ENCODE results near the gene HMGA1. TPM values are rescaled to one million over a fixed set of nuclear protein-coding genes. Genes with fewer than 3 reads are reported as not detected.
"Not testable (repeated sequence)": the region's sequence is repeated elsewhere in the genome, so short reads cannot be mapped to it uniquely, and the experiment has no call there.

HMGA1 gene
- total and polyA plus RNA-seq, 9 donors, result 27.8 to 99.6 (median 81.6) TPM

- WGBS (ENCODE audit: insufficient coverage), result no CpG with 5 or more reads among the region's 3 CpGs
- H3K27ac ChIP-seq (ENCODE audit: low read length), result no peak overlapping the region
- peaks cover 18% of the 10 kb centered on the region for H3K4me1 ChIP-seq (ENCODE audit: control insufficient read depth, insufficient read depth, low read length)
Observed at GRCh38 chr6:34239500-34239825, 2.8 kb downstream of the HMGA1 start.

GRCh38 chr6:34239893-34240292 is 3.2 kb downstream of the HMGA1 start:
- WGBS (ENCODE audit: insufficient coverage), result no CpG with 5 or more reads among the region's 2 CpGs
- Histone ChIP-seq H3K36me3 (ENCODE audit: control insufficient read depth, insufficient read depth, low read length) (peaks cover 5% of the 10 kb centered on the region), H3K9me3 (replicated peaks; ENCODE audit: control insufficient read depth, low read depth, low read length) (no peaks in the 10 kb centered on the region), H3K27me3 (ENCODE audit: control insufficient read depth, insufficient read depth, low read length) (peaks cover 2% of the 10 kb centered on the region), H3K4me3 (ENCODE audit: low read length) (no peak overlapping the region), H3K4me1 (ENCODE audit: control insufficient read depth, insufficient read depth, low read length) (peaks cover 18% of the 10 kb centered on the region), H3K27ac (ENCODE audit: low read length) (no peak overlapping the region)
- no peak for DNase-seq

More at GRCh38 chr6:34239500-34239825, 2.8 kb downstream of the HMGA1 start:
- H3K27me3 ChIP-seq (ENCODE audit: control insufficient read depth, insufficient read depth, low read length), result peaks cover 2% of the 10 kb centered on the region
- H3K4me3 ChIP-seq (ENCODE audit: low read length), result no peak overlapping the region
- H3K36me3 ChIP-seq (ENCODE audit: control insufficient read depth, insufficient read depth, low read length), result peaks cover 5% of the 10 kb centered on the region
- no peak for DNase-seq
- no peaks in the 10 kb centered on the region for H3K9me3 ChIP-seq (replicated peaks; ENCODE audit: control insufficient read depth, low read depth, low read length)

DNA sequence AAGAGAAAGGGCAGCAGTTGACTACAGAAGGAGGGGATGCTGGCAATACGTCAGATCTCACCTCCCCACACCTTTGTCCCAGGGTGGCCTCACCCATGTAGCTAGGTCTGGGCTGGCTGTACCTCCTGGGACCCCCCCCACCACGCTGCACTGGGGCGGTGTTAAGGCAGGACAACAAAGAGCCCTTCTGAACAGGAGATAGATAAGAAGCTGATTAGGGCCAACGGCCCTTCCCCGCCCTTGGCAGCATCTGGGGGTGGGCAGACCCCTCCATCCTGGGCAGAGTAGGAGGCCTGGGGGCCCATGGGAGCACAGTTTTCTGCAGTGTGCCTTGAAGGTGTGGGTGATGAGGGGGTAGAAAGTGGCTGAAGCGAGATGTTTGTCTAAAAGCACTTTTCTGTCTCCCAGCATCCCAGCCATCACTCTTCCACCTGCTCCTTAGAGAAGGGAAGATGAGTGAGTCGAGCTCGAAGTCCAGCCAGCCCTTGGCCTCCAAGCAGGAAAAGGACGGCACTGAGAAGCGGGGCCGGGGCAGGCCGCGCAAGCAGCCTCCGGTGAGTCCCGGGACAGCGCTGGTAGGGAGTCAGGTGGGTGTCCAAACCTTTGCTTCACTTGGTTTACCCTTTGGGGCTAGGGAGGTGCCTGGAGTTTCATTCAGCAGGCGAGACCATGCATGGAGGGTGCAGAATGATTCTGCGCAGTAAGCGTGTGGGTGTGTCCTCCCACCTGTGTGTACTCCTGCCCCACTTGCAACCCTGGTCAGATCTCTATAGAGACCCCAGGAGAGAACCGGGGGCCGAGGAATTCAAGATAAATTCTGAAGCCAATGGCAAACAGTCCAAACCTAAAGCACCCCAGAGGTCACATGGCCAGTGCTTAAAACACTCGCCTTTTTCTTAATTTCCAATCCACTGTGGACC is 3.9 kb downstream of the HMGA1 start:
- Histone ChIP-seq H3K9me3 (replicated peaks; ENCODE audit: control insufficient read depth, low read depth, low read length) (no peaks in the 10 kb centered on the region), H3K27ac (ENCODE audit: low read length) (no peak overlapping the region), H3K27me3 (ENCODE audit: control insufficient read depth, insufficient read depth, low read length) (peaks cover 2% of the 10 kb centered on the region), H3K4me3 (ENCODE audit: low read length) (no peak overlapping the region), H3K36me3 (ENCODE audit: control insufficient read depth, insufficient read depth, low read length) (peaks cover 5% of the 10 kb centered on the region), H3K4me1 (ENCODE audit: control insufficient read depth, insufficient read depth, low read length) (peaks cover 18% of the 10 kb centered on the region)
- DNase-seq, result no peak
- 87% methylated on average over 13 of the region's 22 CpGs for WGBS (ENCODE audit: insufficient coverage)

DNA sequence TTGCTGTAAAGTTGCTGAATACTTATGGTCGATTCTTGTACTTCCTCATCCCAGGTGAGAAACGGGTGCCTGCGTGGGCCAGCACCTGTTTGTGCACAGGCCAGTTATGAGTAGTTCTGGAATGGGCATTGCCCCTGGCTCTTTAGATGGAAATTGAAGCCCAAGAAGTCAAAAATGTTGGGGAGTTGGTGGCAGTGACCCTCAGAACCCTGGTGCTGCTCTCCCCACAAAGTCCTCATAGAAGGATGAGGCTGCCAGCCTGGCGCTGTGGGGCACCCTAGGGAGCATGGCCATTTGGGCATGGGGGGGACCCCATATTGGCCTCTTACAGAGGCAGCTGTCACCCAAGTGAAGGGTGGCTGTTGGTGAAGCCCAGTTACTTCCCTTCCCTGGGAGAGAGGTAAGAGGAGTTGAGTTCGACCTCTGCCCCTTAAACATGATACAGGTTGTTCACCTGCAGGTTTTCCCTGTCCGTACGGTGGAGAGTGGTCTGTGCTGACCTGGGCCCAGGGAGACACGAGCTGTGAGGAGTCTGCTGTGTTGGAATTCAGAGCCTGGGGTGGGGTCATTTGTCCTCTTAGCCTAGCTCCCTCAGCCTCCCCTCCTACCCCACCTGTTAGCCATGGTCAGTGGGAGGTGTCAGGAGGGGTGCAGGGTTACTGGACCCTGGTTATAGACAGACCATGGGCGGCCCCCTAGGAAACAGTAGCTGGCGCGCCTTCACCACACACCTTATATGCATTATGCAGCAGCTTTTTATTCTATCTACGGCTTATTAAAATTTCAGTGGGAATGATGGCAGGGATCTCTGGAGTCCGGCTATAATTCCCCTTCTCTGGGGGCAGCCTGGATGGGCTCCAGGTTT is 4.9 kb downstream of the HMGA1 start:
- Histone ChIP-seq H3K4me1 (ENCODE audit: control insufficient read depth, insufficient read depth, low read length) (peaks cover 13% of the 10 kb centered on the region), H3K27ac (ENCODE audit: low read length) (no peak overlapping the region), H3K4me3 (ENCODE audit: low read length) (no peak overlapping the region), H3K36me3 (ENCODE audit: control insufficient read depth, insufficient read depth, low read length) (peaks cover 5% of the 10 kb centered on the region), H3K27me3 (ENCODE audit: control insufficient read depth, insufficient read depth, low read length) (no peaks in the 10 kb centered on the region), H3K9me3 (replicated peaks; ENCODE audit: control insufficient read depth, low read depth, low read length) (no peaks in the 10 kb centered on the region)
- WGBS (ENCODE audit: insufficient coverage), result 100% methylated on average over 3 of the region's 13 CpGs
- DNase-seq, result no peak

GRCh38 chr6:34242252-34243130 is 5.8 kb downstream of the HMGA1 start:
- 84% methylated on average over 6 of the region's 7 CpGs for WGBS (ENCODE audit: insufficient coverage)
- peaks cover 16% of the 10 kb centered on the region for H3K4me1 ChIP-seq (ENCODE audit: control insufficient read depth, insufficient read depth, low read length)
- no peak overlapping the region for H3K27ac ChIP-seq (ENCODE audit: low read length)

DNA sequence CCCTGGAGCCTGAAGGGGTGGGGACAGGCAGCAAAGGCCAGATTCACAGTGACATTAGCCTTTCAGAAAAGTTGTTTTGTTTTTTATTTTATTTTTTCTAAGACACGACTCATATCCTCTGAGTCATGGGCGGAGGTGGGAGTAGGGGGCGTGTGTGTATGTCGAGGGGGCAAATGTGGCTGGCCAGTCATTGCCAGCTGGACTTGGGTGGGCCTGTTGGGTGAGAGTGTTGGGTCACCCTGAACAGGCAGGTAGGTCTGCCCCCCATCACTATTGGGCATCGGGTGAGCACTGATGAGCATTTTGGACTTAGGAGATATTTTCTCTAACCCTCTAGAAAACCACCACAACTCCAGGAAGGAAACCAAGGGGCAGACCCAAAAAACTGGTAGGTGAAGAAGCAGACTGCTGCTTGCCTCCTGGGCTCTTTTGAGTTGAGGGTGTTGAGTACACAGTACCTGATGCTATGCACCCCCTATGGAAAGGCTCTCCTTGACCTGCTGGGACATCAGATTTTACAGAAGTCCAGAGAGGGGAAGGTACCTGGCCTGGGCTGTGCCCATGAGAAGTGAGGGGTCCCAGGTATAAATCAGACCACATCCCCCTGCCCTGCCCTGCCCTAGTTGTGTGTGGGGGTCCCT is 6.6 kb downstream of the HMGA1 start:
- no peak overlapping the region for H3K27ac ChIP-seq (ENCODE audit: low read length)
- WGBS (ENCODE audit: insufficient coverage), result no CpG with 5 or more reads among the region's 5 CpGs

More at GRCh38 chr6:34242252-34243130, 5.8 kb downstream of the HMGA1 start:
- DNase-seq, result no peak
- Histone ChIP-seq H3K4me3 (ENCODE audit: low read length) (no peak overlapping the region), H3K36me3 (ENCODE audit: control insufficient read depth, insufficient read depth, low read length) (peaks cover 5% of the 10 kb centered on the region), H3K27me3 (ENCODE audit: control insufficient read depth, insufficient read depth, low read length) (no peaks in the 10 kb centered on the region), H3K9me3 (replicated peaks; ENCODE audit: control insufficient read depth, low read depth, low read length) (no peaks in the 10 kb centered on the region)

GRCh38 chr6:34243901-34244884 is 7.5 kb downstream of the HMGA1 start:
- no peak overlapping the region for H3K4me3 ChIP-seq (ENCODE audit: low read length)
- H3K4me1 ChIP-seq (ENCODE audit: control insufficient read depth, insufficient read depth, low read length), result peaks cover 14% of the 10 kb centered on the region
- H3K9me3 ChIP-seq (replicated peaks; ENCODE audit: control insufficient read depth, low read depth, low read length), result no peaks in the 10 kb centered on the region
- peaks cover 5% of the 10 kb centered on the region for H3K36me3 ChIP-seq (ENCODE audit: control insufficient read depth, insufficient read depth, low read length)
- H3K27me3 ChIP-seq (ENCODE audit: control insufficient read depth, insufficient read depth, low read length), result no peaks in the 10 kb centered on the region
- DNase-seq, result peak; percentile 39
- WGBS (ENCODE audit: insufficient coverage), result 59% methylated on average over 5 of the region's 19 CpGs
- no peak overlapping the region for H3K27ac ChIP-seq (ENCODE audit: low read length)

More for the DNA sequence above, 6.6 kb downstream of the HMGA1 start:
- Histone ChIP-seq H3K36me3 (ENCODE audit: control insufficient read depth, insufficient read depth, low read length) (peaks cover 5% of the 10 kb centered on the region), H3K4me3 (ENCODE audit: low read length) (no peak overlapping the region), H3K9me3 (replicated peaks; ENCODE audit: control insufficient read depth, low read depth, low read length) (no peaks in the 10 kb centered on the region), H3K4me1 (ENCODE audit: control insufficient read depth, insufficient read depth, low read length) (peaks cover 16% of the 10 kb centered on the region), H3K27me3 (ENCODE audit: control insufficient read depth, insufficient read depth, low read length) (no peaks in the 10 kb centered on the region)
- DNase-seq, result no peak

DNA sequence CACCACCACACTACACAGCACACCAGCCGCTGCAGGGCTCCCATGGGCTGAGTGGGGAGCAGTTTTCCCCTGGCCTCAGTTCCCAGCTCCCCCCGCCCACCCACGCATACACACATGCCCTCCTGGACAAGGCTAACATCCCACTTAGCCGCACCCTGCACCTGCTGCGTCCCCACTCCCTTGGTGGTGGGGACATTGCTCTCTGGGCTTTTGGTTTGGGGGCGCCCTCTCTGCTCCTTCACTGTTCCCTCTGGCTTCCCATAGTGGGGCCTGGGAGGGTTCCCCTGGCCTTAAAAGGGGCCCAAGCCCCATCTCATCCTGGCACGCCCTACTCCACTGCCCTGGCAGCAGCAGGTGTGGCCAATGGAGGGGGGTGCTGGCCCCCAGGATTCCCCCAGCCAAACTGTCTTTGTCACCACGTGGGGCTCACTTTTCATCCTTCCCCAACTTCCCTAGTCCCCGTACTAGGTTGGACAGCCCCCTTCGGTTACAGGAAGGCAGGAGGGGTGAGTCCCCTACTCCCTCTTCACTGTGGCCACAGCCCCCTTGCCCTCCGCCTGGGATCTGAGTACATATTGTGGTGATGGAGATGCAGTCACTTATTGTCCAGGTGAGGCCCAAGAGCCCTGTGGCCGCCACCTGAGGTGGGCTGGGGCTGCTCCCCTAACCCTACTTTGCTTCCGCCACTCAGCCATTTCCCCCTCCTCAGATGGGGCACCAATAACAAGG is 8.5 kb downstream of the HMGA1 start:
- not testable (repeated sequence) for H3K27me3 ChIP-seq (ENCODE audit: control insufficient read depth, insufficient read depth, low read length); H3K4me3 ChIP-seq (ENCODE audit: low read length); H3K27ac ChIP-seq (ENCODE audit: low read length); H3K9me3 ChIP-seq (replicated peaks; ENCODE audit: control insufficient read depth, low read depth, low read length); H3K36me3 ChIP-seq (ENCODE audit: control insufficient read depth, insufficient read depth, low read length); DNase-seq
- H3K4me1 ChIP-seq (ENCODE audit: control insufficient read depth, insufficient read depth, low read length), result peaks cover 20% of the 10 kb centered on the region
- 100% methylated on average over 1 of the region's 13 CpGs for WGBS (ENCODE audit: insufficient coverage)

Data from muscle of leg (tissue), 11 donors.